GM21447 (cell line): ENCODE data around the gene HTR1E.
"Not testable (repeated sequence)": the region's sequence is repeated elsewhere in the genome, so short reads cannot be mapped to it uniquely, and the experiment has no call there.

Source experiments
- ATAC-seq: cut with Tn5 transposase; IDR thresholded peaks from one replicate; pipeline ENCODE4 v1.9.1; 2021; ENCODE audit not compliant: unreplicated experiment

HTR1E gene

DNA sequence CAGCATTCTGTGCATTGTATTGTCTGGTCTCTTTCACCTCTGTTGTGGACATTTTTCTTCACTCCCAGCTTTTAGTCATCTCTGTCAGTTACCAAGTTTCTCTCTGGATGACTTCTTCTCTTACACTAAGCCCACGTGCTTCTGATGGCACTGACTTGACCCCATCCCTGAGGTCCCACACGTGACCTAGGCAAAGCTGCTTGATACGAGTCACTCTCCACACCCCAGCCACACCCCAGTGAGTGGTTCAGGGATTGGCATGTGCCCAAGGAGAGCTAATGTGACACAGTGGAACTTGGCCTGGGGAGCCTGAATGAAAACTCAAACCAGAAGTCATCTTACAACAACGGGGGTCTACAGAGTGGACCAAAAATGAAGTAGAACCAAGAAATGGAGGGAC lies 32.2 kb downstream of the HTR1E start:
- ATAC-seq, result no peak

GRCh38 chr6:86973088-86973487 lies 35.8 kb downstream of the HTR1E start:
- no peak for ATAC-seq

DNA sequence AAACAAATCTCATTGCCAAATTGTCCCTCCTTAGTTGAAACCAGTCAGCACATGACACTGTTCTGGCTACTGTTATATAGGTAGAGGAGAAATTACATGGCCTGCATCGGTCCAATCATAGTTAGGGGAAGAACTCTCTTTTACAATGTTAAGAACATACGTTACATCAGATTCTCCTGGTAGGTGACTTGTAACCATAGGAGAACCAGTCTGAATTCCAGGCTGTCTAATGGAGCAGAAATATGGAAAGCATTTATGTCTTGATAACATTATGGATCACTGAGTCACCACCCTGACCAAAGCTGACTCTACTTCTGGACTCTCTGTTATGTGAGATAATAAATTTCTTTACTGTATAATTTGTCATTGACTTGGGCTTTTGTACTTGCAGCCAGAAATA lies 40.9 kb downstream of the HTR1E start:
- ATAC-seq, result no peak

- no peak for ATAC-seq
These were observed 64.2 kb downstream of the HTR1E start for GRCh38 chr6:87001494-87001893.

GRCh38 chr6:87002391-87002790 lies 65.1 kb downstream of the HTR1E start:
- not testable (repeated sequence) for ATAC-seq

DNA sequence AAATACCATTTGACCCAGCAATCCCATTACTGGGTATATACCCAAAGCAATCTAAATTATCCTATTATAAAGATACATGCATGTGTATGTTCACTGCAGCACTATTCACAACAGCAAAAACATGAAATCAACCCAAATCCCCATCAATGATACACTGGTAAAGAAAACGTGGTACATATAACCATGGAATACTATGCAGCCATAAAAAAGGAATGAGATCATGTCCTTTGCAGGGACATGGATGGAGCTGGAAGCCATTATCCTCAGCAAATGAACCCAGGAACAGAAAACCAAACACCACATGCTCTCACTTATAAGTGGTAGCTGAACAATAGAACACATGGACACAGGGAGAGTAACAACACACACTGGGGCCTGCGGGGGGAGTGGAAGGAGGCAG lies 69.2 kb downstream of the HTR1E start:
- not testable (repeated sequence) for ATAC-seq

- not testable (repeated sequence) for ATAC-seq
These were observed 72.3 kb downstream of the HTR1E start for GRCh38 chr6:87009581-87009980.

- ATAC-seq, result no peak
These were observed 74.7 kb downstream of the HTR1E start for GRCh38 chr6:87012035-87012434.

GRCh38 chr6:87012743-87013142 lies 75.4 kb downstream of the HTR1E start:
- no peak for ATAC-seq

- ATAC-seq, result no peak
These were observed 79.4 kb downstream of the HTR1E start for GRCh38 chr6:87016772-87017171.

- no peak for ATAC-seq
These were observed 89.7 kb downstream of the HTR1E start for GRCh38 chr6:87027021-87027420.

DNA sequence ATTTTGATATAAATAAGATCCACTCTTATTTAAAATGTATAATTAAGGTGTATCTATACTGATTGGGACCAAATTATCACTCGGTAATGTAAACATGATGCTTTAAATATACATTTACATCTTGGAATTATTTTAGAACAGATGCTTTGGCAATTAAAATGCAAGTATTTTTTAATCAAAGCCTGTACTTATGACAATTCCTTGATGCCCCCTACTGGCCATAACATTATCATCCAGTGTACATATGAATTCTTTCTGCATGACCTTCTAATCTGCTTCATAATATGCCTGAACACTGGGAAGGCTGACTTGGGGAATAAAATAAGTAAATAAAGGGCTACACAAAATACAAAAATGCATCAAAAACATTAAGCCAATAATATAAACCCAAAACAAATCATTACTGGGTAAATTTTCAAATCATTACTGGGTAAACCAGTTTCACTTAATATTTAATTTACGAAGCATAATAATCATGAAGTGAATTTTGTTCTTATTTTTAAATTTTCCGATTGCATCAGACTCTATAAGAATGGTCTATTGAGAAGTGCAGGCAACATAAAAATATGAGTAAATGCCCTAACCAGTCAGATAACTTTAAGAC lies 92.5 kb downstream of the HTR1E start:
- ATAC-seq, result no peak

- no peak for ATAC-seq
These were observed 103.4 kb downstream of the HTR1E start for GRCh38 chr6:87040729-87041128.

- no peak for ATAC-seq
These were observed 108.3 kb downstream of the HTR1E start for GRCh38 chr6:87045521-87046075.

DNA sequence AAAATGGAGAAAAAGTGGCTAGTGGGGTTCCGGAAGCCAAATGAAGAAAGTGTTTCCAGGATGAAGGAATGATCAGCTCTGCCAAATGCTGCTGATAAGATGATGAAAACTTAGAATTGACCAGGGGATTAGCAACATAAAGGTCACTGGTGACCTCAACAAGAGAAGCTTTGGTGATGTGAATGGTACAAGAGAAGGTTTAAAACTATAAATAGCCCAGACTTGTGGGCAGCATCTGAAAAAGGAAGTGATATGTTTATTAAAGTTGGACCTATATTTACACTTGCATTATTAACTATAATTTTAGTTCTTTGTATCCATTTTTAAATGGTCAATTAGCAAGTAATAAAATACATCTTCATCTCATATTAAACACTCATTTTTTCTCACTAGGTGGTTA lies 112.5 kb downstream of the HTR1E start:
- no peak for ATAC-seq

DNA sequence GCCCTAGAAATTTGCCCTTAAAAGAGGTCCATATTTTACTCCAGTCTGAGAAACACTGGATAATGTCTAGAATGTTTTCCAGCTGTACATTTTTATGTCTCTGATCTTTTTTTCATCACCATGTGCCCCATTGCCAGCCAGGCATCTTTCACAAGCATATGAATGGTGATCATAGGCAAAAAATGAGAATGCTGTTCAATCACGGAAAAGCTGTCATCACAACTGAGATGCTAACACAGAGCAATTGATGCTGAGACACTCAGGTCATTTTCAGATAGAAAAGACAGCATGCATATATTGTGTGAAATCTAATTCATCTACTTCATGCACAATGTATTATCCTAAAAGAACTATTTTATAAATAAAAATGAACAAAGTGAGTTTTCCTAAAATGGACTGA lies 116.0 kb downstream of the HTR1E start:
- no peak for ATAC-seq

GRCh38 chr6:87054143-87054833 lies 117.0 kb downstream of the HTR1E start:
- ATAC-seq, result peak; percentile 66

DNA sequence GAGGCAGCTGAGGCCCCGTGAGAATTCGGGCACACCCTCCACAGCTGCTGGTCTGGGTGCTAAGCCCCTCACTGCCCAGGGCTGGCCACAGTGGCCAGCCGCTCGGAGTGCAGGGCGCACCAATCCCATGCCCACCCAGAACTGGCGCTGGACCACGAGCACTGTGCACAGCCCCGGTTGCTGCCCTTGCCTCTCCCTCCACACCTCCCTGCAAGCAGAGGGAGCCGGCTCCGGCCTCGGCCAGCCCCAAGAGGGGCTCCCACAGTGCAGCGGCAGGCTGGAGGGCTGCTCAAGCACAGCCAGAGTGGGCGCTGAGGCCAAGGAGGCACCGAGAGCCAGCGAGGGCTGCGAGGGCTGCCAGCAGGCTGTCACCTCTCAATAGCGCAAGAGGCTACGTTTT lies 122.6 kb downstream of the HTR1E start:
- ATAC-seq, result no peak

GRCh38 chr6:87065117-87065516 lies 127.8 kb downstream of the HTR1E start:
- no peak for ATAC-seq
